Stimulated activated CD4-positive, alpha-beta T cell treated with anti-CD3 and anti-CD28 coated beads, TNF-alpha, amount 100 ng/mL, for 1 hour (primary cell): ENCODE measurements around the gene TRABD2B.
"Not testable (repeated sequence)": the region's sequence is repeated elsewhere in the genome, so short reads cannot be mapped to it uniquely, and the experiment has no call there.

Source experiments
- DNase-seq, 3 donors: peaks; one replicate each; pipeline ENCODE4 v3.0.0-alpha.2; 2020; ENCODE audit warnings: low read depth in 3 of 3, low spot score in 1 of 3

Gene TRABD2B

DNA sequence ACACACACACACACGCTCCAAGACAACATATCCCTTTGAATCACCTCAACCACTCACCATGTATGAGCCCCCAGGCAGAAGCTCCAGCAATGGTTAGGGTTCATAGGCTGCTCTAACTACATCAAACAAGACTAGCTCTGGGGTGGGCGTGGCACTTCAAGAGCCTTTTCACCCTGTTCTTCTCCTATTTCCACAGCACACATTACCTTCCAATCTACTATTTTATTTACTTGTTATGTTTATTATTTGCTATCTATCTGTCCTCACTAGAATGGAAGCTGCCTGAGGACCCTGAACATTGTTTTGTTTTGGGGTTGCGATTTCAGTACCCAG lies 28.7 kb downstream of the TRABD2B start:
- DNase-seq = no peak

- no peak for DNase-seq
Observed at GRCh38 chr1:47967864-47968555, 29.2 kb downstream of the TRABD2B start.

- no peak for DNase-seq
Observed at GRCh38 chr1:47965816-47966215, 31.4 kb downstream of the TRABD2B start.

GRCh38 chr1:47964636-47965035 lies 32.5 kb downstream of the TRABD2B start:
- no peak for DNase-seq

DNA sequence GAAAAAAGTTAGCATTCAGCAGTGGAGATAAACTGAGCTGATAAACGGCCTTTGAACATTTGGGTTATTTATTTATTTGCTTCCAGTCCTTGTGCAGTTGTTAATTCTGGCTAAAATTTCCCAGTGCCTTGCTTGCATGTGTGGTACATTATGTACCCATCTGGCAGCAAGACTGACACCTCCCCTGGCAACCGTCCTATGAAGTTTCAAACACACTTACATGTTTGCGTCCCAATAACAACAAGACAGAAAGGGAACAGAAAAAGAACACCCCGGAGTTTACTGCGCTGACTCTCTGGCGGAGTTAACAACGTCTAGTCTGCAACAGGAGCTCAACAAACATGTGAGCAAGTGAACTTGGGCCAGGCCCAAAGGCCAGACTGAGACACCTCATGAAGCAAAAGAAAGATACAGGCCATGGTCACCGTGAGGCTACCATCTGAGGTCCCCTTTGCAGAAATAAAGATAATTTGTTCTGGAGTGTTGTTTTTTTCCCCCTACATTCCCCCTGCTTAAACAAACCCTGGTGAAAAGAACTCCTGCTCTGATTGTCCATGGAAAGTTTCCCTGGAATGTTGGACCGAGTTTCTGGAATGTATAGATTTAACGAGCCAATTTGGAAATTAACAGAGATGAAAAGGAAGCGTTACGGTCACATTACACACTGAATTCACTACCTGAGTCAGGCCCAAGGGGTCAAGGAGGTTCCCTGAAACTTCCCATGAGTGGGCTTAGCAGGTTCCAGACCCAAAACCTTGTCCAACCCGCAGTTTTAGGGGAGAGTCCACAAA lies 33.4 kb downstream of the TRABD2B start:
- no peak for DNase-seq

DNA sequence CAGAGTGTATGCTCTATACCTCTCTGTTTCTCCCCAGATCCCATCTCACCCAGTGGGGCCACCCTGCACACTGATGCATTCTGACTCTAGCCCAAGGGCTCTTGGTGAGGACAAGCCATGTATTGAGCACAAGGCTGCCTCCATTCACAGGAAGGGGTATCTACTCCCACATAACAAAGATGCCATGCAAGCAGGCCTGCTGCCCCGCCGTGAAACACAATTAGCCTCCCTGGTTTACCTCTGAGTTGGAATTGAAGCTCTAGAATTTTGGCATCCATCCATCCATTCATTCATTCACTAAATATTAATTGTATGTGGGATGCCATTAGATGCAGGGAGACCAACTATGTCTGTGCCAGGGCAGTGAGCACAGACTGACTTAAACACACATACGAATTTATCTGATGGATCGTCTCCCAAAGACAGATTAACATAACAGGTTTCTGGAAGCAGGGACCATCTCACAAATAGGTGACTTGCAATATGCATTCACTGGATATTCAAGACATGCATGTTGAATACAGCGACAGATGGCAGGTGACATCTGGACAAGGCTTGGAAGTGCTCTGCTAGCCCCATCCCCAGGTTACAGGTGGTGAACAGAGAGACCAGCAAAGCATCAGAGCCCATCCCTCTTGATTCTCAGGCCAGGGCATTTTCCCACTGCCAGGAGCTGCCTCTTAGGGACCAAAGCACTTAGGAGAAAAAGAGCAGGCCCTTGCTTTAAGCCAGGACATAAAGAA lies 34.3 kb downstream of the TRABD2B start:
- no peak for DNase-seq

DNA sequence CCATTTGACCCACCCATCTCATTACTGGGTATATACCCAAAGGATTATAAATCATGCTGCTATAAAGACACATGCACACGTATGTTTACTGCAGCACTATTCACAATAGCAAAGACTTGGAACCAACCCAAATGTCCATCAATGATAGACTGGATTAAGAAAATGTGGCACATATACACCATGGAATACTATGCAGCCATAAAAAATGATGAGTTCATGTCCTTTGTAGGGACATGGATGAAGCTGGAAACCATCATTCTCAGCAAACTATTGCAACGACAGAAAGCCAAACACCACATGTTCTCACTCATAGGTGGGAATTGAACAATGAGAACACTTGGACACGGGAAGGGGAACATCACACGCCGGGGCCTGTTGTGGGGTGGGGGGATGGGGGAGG lies 35.4 kb downstream of the TRABD2B start:
- DNase-seq = not testable (repeated sequence)

DNA sequence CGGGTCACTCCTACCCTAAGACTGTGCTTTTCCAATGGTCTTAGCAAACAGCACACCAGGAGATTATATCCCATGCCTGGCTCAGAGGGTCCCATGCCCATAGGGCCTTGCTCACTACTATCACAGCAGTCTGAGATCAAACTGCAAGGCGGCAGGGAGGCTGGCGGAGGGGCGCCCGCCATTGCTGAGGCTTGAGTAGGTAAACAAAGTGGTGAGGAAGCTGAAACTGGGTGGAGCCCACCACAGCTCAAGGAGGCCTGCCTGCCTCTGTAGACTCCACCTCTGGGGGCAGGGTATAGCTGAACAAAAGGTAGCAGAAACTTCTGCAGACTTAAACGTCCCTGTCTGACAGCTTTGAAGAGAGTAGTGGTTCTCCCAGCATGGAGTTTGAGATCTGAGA lies 40.7 kb downstream of the TRABD2B start:
- DNase-seq = not testable (repeated sequence)

GRCh38 chr1:47953661-47954060 lies 43.5 kb downstream of the TRABD2B start:
- no peak for DNase-seq

- no peak for DNase-seq
Observed at GRCh38 chr1:47951545-47952235, 45.5 kb downstream of the TRABD2B start.

- DNase-seq = no peak
Observed at GRCh38 chr1:47951026-47951425, 46.2 kb downstream of the TRABD2B start.

DNA sequence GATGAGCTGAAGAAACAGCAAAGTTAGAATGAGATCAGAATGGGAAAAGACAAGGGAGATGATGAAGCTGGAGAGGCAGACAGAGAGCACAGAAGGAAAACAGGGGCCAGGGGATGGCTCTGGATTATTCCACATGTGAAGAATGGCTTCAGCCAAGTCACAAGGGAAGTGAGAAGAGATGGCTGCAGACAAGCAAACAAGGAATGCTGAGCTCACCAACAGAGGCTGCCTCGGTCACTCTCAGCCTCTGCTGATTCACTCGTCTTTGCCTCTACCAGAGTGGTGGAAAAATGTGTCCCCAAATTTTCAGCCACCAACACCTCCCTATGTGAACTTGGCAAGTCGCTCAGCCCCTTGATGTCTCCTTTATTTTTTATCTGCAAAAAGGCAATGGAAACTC lies 46.7 kb downstream of the TRABD2B start:
- DNase-seq = no peak

DNA sequence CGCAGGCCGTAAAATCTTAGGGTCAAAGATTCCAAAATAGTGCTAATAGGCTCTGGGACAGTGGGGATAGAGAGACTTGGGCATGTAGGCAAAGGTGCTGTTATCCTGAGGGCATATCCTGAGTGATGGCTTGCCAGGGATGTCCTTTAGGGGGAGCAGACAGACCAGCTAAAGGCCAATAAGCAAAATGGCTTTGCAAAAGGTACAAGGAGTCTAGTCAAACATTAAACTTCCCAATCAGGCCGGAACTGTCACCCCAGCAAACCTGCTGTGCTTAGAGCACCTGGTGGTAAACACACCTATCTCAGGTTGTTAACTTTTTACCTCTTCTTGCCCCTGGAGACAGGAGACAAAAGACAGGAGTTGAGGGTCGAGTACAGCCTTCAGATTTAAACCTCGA lies 49.1 kb downstream of the TRABD2B start:
- no peak for DNase-seq

GRCh38 chr1:47947531-47947930 lies 49.7 kb downstream of the TRABD2B start:
- DNase-seq = no peak

- no peak for DNase-seq
Observed at GRCh38 chr1:47944561-47944960, 52.6 kb downstream of the TRABD2B start.

GRCh38 chr1:47942240-47942629 lies 55.0 kb downstream of the TRABD2B start:
- no peak for DNase-seq

DNA sequence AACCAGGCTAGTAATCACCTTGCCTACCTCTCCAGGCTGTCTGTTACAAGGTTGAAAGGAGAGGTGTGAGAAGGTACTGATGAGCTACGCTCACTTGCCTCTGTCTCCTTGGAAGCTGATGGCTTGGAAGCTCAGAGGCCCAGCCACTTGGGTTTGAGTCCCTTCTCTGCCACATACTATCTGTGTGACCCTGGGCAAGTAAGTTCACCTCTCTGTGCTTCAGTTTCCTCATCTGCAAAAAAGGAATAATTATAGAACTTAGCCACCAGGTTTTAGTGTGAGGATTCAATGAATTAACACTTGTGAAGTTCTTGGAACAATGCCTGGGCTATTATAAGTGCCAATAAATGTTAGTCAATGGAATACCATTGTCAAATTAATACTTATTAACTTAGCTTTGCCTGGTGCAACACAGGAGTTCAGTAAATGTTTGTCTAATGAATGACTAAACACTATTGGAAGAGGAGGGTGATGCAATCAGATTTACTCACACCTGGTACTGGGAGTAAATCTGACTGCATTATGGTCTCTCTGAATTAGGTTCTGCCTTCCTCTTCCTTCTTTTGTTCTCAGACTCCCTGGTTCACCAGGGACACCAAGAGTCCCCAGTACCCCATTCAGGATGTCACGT lies 55.5 kb downstream of the TRABD2B start:
- no peak for DNase-seq

DNA sequence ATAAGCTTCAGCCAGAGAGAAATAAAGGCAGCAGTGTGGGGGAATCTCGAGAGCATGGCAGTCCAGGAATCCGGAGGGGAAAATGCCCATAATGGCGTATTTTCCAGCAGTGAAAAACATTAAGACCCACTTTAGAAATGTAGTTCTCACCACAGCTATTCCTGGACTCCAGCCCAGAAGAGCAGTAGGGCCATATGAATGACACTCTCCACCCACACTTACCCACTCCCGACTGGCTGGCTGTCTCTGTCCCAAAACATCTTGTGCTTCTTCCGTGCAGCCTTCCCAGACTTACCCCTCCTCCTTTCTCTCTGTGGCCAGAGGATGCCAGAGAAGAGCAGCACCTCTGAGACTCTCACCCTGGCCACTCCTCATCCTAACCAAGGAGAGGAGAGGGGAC lies 56.4 kb downstream of the TRABD2B start:
- no peak for DNase-seq

GRCh38 chr1:47940326-47940725 lies 56.9 kb downstream of the TRABD2B start:
- no peak for DNase-seq

DNA sequence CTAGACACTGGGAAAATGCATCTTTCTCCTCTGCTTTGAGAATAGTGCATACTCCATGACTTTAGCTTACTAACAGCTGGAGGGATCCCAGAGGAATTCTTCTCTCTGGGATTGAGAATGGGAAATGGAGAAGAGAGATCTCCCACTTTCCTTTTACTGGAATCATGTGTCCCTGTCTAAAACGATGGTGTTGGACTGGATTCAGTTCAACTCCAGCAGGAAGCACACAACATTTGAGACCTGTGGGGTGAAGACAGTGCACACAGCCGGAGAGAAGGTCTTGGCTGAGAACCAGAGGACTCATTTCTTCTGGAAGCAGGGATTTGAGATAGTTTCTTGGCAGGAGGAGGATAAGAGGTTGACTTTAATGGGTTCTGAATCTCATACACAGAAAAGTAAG lies 58.7 kb downstream of the TRABD2B start:
- DNase-seq = no peak

DNA sequence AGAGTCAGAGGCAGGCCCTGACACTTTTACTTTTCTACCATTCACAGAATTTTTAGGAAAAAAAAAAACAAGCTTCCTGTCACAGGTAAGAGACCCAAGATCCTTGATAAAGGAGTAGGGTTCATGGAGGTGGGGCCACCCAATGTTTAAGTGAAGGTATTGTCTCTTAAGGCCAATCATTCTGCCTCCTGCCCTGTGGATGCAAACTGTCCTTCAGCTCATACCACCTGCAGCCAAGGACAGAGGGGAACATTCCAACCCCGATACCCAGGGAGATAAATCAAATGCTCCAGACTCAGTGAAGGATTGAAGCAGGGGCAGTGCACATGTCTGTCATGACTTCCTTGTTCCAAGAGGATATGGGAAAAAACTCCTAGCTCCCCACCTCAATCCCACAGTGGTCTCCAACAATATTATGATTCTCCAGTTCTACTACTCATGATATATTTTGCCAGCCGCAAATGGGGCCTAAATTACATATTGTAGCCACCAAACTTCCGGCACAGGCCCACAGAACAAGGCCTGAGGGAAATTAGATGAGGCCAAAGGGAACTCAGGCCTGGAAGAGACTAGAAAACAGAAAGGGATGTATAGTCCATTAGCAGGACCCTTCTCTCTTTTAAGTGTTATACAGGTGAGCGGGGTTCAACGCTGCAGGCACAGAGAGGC lies 59.5 kb downstream of the TRABD2B start:
- DNase-seq = no peak
